ENCODE data around the gene CPPED1.

DNA sequence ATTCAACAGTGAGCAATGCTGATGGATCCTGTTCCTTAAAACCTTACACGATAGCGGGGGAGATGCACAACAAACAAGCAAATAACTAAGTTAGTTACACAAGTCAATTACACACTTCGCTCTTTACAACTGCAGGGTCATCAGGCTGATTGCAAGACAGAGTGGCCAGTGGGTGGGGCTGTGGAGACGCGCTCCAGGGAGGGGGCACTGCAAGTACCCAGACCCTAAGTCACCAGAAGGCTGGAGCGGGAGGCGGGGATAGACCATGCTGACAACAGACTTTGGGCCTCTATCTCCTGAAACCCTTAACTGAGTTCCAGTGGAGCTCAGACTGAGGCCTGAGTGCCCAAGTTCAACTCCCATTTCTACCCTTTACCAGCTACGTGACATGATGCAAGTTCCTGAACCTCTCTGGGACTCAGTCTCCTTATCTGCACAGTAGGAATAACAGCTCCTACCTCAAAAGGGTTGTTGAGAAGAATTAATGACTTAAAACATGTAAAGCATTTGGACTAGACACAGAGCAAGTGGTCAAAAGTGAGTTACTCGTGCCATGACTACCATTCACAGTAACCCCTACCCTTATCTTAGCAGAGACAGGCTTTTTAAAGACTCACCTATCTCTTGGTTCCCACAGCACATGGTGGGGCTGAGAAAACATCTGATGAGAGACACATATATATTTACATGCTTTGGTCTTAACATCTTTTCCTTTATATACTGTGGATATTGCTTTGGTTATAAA lies 10.4 kb downstream of the CPPED1 start:
- TF ChIP-seq ELF4 (IDR thresholded peaks at IDR 0.05) (no peak), NFRKB (IDR thresholded peaks at IDR 0.05) (no peak), TARDBP (IDR thresholded peaks at IDR 0.05) (no peak)
- TF ChIP-seq, protein P1, sequence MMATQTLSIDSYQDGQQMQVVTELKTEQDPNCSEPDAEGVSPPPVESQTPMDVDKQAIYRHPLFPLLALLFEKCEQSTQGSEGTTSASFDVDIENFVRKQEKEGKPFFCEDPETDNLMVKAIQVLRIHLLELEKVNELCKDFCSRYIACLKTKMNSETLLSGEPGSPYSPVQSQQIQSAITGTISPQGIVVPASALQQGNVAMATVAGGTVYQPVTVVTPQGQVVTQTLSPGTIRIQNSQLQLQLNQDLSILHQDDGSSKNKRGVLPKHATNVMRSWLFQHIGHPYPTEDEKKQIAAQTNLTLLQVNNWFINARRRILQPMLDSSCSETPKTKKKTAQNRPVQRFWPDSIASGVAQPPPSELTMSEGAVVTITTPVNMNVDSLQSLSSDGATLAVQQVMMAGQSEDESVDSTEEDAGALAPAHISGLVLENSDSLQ (IDR thresholded peaks at IDR 0.05) = no peak

All from HEK293T (cell line).